ENCODE data around the gene OSBPL8.

The OSBPL8 gene

GRCh38 chr12:76555797-76556196 is 3.8 kb downstream of the OSBPL8 start:
- no peak for DNase-seq

DNA sequence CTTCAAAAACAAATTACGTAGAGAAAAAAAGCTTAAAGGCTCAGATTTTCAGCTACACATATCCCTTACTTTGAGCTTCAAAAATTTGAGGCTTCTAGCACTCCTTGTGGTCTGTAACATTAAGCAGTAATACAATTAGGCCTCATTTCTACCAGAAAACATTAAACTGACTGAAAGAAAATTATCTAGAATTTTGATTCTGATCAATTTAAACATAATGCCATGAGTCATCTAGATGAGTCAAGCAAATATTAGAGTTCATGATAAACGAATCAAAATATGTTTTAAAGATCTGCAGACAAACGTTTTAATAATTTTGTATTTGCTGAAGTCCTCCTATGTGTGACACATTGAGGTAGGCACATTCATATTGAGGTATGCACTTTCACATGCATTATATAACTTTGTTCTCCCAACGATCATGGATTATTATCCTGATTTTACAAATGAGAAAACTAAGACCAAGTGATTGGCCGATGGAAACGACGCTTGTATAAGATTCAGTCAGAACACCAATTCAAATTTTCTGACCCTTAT is 4.3 kb downstream of the OSBPL8 start:
- no peak for DNase-seq

GRCh38 chr12:76554405-76555230 is 5.0 kb downstream of the OSBPL8 start:
- DNase-seq, result no peak

- DNase-seq, result no peak
Observed at GRCh38 chr12:76552343-76552938, 7.1 kb downstream of the OSBPL8 start.

- DNase-seq, result no peak
Observed at GRCh38 chr12:76551482-76551888, 8.1 kb downstream of the OSBPL8 start.

DNA sequence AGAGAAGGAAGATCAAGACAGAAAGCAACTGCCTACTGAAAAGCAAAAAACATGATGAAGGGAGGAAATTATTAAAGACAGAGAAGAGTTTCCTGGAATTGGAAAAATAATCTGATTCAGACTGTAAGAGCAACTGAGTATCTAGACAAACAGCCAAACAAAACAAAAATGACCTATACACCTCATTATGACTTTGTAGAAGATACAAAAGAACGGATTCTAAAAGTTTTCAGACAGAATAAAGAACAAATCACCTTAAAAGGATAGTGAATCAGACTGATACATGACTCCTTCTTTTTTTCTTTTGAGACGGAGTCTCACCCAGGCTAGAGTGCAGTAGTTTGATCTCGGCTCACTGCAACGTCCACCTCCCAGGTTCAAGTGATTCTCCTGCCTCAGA is 10.4 kb downstream of the OSBPL8 start:
- no peak for DNase-seq

DNA sequence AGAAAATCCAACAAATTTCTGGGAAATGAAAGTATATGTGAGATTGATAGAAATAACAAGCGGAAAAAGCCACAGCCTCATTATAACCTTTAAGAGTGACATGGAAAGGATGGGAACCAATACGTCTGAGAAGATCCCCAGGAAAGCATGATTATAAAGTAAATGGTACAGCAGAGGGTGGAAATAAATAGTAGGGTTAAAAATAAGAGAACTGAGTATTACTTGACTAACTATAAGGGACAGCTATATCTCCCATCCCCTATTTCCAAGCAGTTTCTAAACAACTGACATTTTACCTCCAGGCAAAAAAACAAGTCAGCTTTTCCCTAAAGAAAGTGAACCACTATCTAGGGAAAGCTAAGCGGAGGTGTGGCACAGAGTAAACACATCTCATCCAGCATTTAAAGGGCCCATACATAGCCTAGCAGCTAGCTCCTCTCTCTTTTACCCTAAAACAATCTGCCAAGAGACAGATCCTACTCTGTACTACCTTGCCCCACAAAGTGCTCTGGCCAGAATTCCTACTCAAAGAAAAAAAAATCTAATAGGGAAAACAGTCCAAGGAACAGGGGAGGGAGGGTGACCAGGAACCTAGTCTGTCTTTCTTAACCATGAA is 11.2 kb downstream of the OSBPL8 start:
- DNase-seq, result no peak

DNA sequence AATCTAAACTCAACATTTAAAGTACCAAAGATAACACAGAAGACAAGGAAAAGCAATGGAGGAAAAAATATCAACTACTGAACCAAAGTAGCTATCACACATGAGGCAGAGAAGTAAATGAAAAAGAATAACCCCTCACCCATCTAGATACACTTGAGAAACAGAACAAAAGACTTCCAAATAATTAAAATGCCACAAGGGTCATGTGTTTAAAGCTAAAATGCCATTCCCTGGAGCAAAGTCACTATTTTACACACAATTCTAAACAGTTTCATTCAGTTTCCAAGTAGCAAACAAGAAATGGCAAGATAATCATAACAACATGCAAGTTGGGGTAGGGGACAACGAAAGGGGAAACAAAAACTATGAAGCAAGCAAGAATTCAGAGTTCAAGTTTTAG is 12.0 kb downstream of the OSBPL8 start:
- no peak for DNase-seq

DNA sequence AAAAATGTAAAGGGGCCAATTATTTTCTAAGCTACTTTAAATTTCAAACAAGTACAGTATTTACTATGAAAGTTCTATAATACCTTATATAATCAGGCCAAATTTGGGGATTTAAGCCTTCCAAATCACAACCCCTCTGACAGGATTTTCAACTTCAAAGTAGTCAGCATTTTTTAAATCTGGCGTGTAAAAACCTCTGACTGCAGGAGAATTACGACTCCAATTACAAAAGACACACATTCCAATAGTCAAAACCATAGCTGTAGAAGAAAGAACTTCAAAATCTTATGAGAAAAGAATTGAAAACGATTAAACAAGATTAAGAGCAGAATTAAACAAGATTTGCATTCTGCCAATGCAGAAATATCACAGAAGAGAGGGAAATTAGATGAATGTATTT is 12.7 kb downstream of the OSBPL8 start:
- DNase-seq, result no peak

- DNase-seq, result no peak
Observed at GRCh38 chr12:76545486-76545885, 14.1 kb downstream of the OSBPL8 start.

DNA sequence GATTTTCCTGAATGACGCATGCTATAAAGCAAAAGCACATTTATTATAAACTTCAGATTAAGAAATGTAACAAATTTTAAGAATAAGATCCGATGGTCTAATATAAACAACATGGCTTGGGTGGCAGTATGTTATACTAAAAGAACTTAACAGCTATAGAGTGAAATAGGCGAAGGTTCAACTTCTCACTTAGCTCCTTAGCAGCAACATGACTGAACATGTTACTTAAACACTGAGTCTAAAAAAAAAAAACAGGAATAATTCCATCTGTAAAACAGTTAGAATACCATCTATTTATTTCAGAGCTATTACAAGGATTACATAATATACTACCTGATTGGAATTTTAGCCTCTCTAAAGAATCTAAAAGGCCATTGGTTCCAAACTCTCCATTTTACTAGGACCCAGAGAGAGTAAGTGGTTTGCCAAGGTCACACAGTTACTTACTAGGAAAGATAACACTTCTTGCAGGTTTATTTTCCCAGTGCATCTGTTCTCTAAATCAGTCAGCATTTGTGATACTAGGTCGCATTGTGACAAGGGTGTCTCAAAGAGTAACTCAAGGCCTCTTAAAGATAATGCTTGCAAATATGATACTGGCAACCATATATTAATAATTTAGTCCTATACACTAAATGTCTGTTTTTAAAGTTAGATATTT is 14.8 kb downstream of the OSBPL8 start:
- no peak for DNase-seq

DNA sequence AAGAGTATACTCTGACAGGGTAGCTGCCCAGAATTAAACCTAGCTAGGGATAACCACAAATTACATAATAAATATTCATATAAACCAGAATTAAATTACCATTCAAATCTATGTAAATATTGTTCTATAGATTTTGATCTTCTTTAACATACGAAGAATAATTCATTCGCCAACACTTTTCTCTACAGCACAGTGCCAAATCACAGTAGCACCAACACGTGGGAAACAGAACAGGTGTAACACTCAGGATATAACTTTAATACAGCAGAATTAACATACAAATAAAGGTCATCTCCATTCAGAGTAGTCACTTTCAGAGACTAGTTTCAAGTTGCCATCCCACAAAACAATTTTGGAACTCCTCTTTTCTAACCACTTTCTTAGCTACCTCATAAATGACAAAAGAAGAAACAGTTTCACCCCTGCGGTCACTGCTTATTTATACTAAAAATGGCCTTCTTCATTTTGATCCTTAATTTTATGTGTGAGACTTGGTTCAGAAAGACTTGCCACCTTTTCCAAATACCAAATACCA is 15.7 kb downstream of the OSBPL8 start:
- DNase-seq, result no peak

GRCh38 chr12:76542908-76543307 is 16.7 kb downstream of the OSBPL8 start:
- DNase-seq, result no peak

DNA sequence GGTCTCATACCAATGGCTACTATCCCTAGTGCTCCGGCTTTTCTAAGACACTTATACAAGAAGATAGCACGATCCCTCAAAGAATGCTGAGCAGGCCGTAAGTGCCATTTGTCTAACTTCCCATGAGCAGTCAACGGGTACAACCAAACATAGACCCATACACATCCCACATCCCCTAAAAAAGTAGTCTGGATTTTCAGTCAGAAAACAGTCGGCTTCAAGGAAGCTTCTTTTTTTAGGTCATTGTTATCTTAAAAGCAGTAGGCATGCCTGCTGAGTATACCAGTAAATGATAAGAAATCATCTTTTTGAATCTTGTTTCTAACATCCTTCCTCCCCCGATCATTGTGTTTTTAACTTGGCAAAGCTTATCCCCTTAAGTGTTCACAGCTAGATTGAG is 19.8 kb downstream of the OSBPL8 start:
- no peak for DNase-seq

DNA sequence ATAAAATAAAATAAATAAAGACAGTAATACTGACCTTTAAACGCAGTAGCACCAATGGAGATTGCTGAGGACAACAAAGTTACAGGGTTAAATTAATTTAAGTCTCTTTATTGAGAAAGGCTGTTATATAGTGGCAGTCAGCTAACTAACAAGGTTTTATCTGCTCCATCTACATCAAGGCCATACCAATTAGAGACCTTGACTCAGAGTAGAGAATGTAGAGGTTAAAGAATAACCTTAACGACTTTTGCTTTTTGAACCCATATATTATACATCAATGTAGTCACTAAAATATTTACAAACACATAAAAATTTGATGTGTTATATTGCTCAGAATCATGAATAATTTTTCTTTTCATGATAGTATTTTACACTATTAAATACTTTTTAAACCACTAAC is 21.6 kb downstream of the OSBPL8 start:
- DNase-seq, result no peak

DNA sequence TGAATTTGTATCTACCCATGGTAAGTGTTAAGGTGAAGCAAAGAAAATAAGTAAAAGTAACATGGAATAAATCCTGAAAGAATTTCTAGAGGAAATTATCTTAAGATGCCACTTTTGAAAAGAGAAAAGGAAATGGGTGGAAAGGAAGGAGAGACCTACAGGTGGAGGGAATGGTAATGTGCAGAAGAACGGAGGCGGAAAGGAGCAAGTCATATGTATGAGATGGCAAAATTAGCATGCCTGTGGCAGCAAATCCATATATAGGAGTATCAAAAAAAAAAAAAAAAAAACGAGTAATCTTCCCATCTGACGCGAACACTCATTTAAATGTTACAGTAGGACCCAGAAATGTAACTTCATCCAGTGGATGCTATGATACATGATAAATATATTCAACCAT is 23.0 kb downstream of the OSBPL8 start:
- no peak for DNase-seq

DNA sequence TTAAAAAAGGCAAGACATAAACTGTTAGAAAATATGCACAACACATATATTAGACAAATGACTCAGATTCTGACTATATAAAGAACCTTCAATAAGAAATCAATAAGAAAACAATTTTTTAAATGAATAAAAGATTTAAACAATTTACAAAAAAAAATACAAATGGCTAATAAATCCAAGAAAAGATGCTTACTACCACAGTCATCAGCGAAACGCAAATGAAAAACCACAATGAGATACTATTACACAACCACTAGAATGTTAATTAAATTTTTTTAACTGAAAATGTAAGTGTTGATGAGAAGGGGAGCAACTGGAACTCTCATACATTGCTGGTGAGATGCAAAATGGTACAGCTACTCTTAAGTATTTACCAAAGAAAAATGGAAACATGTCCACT is 24.4 kb downstream of the OSBPL8 start:
- DNase-seq, result no peak

GRCh38 chr12:76533331-76533730 is 26.2 kb downstream of the OSBPL8 start:
- DNase-seq, result no peak

GRCh38 chr12:76532520-76532919 is 27.1 kb downstream of the OSBPL8 start:
- DNase-seq, result no peak

- DNase-seq, result no peak
Observed at GRCh38 chr12:76531056-76531455, 28.5 kb downstream of the OSBPL8 start.

DNA sequence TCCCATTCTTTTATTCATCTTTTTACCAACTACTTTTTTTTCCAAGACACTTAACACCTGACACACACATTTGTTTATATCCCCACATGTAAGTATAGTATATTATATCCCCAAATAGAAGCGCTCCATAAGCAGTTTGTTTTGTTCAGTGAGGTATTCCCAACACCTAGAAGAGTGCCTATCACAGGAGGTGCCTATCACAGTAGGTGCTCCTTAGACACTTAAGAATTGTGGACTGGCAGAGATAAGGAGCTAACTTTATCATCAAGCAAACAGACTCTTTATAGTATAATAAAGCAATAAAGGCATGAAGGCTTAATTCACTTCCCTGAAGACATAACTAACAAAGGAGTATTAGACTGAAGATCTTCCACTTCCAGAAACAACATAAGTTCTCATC is 29.1 kb downstream of the OSBPL8 start:
- no peak for DNase-seq

DNA sequence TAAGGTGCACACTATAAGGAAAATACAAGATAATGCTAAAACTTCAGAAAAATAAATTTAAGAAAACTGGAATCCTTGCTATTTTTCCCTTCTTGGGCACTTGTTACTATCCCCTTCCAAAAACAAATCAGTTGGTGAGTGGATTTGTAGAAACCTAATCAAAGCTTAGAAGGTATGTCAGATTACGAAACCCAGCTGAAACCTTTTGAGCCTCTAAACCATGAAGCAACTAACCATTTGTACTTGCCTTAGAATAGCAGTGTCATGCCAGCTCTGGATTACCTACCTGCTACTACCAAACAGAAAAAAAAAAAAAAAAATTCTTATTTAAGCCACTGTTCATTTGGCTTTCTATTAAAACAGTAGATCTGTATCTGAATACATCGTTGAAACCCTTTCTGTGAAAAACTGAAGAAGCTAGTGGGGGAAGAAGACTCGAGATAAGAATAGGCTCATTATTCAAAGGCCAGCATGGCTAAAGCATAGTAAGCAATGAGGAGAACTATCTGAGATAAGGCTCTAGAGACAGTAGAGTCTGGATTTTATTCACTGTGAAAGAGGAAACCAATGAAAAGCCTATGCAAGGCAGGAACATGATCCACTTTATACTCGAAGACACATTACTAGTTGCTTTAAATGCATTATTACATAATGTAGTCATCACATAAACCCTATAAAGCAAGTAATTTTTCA is 30.2 kb downstream of the OSBPL8 start:
- DNase-seq, result no peak

- no peak for DNase-seq
Observed at GRCh38 chr12:76523408-76523807, 36.2 kb downstream of the OSBPL8 start.

All from activated naive CD4-positive, alpha-beta T cell (primary cell).